ENCODE results near the gene TXNL4A.

TXNL4A gene

GRCh38 chr18:79991494-79991893 lies 3.1 kb upstream of the TXNL4A start:
- DNase-seq (ENCODE audit: low read depth): no peak

- no peak for DNase-seq (ENCODE audit: low read depth)
These were observed 783 bp upstream of the TXNL4A start for GRCh38 chr18:79989195-79989497.

GRCh38 chr18:79988071-79988450 lies 302 bp downstream of the TXNL4A start:
- no peak for DNase-seq (ENCODE audit: low read depth)

- no peak for DNase-seq (ENCODE audit: low read depth)
These were observed 797 bp downstream of the TXNL4A start for GRCh38 chr18:79987566-79987965.

- DNase-seq (ENCODE audit: low read depth): no peak
These were observed 1.6 kb downstream of the TXNL4A start for GRCh38 chr18:79986726-79987125.

GRCh38 chr18:79985172-79985571 lies 3.2 kb downstream of the TXNL4A start:
- DNase-seq (ENCODE audit: low read depth): no peak

- no peak for DNase-seq (ENCODE audit: low read depth)
These were observed 4.6 kb downstream of the TXNL4A start for GRCh38 chr18:79983793-79984192.

- no peak for DNase-seq (ENCODE audit: low read depth)
These were observed 5.1 kb downstream of the TXNL4A start for GRCh38 chr18:79983253-79983652.

- no peak for DNase-seq (ENCODE audit: low read depth)
These were observed 5.6 kb downstream of the TXNL4A start for GRCh38 chr18:79982736-79983135.

- no peak for DNase-seq (ENCODE audit: low read depth)
These were observed 7.8 kb downstream of the TXNL4A start for GRCh38 chr18:79980585-79980984.

- DNase-seq (ENCODE audit: low read depth): no peak
These were observed 8.5 kb downstream of the TXNL4A start for GRCh38 chr18:79979843-79980242.

GRCh38 chr18:79975985-79976680 lies 12.2 kb downstream of the TXNL4A start:
- DNase-seq (ENCODE audit: low read depth): no peak

GRCh38 chr18:79975043-79975442 lies 13.3 kb downstream of the TXNL4A start:
- DNase-seq (ENCODE audit: low read depth): no peak

GRCh38 chr18:79974025-79974654 lies 14.2 kb downstream of the TXNL4A start:
- DNase-seq (ENCODE audit: low read depth): no peak

- DNase-seq (ENCODE audit: low read depth): no peak
These were observed 14.8 kb downstream of the TXNL4A start for GRCh38 chr18:79973517-79973916.

GRCh38 chr18:79972720-79973119 lies 15.6 kb downstream of the TXNL4A start:
- no peak for DNase-seq (ENCODE audit: low read depth)

- DNase-seq (ENCODE audit: low read depth): no peak
These were observed 16.4 kb downstream of the TXNL4A start for GRCh38 chr18:79971986-79972385.

- DNase-seq (ENCODE audit: low read depth): no peak
These were observed 17.0 kb downstream of the TXNL4A start for GRCh38 chr18:79971211-79971952.

- no peak for DNase-seq (ENCODE audit: low read depth)
These were observed 17.8 kb downstream of the TXNL4A start for GRCh38 chr18:79970419-79971133.

- no peak for DNase-seq (ENCODE audit: low read depth)
These were observed 23.1 kb downstream of the TXNL4A start for GRCh38 chr18:79965119-79965902.

- DNase-seq (ENCODE audit: low read depth): no peak
These were observed 23.8 kb downstream of the TXNL4A start, which contains the start of gene HSBP1L1 for GRCh38 chr18:79964330-79965118. TSS of gene HSBP1L1 (plus strand) at chr18:79964643. CDS start at chr18:79964736, 93 bp downstream.
